SKM-1 treated with dmso at 0.1 percent for 144 hours (cell line): ENCODE measurements around the gene RUNDC3A.

Experiments
- DNase-seq: peaks from one replicate; lab custom pipeline; 2025; ENCODE audit not compliant: unreplicated experiment; lab: John Stamatoyannopoulos, UW

Gene RUNDC3A

GRCh38 chr17:44308320-44308818, at the start of gene RUNDC3A:
Gene RUNDC3A (plus strand): TSS chr17:44308601. CDS start chr17:44308833, 232 bp downstream.
- DNase-seq = no peak

- DNase-seq = no peak
Measured at GRCh38 chr17:44258811-44259351, 49.5 kb upstream of the RUNDC3A start.

- DNase-seq = no peak
Measured at GRCh38 chr17:44260296-44260695, 48.1 kb upstream of the RUNDC3A start.

GRCh38 chr17:44262654-44263225, 45.7 kb upstream of the RUNDC3A start:
- DNase-seq = no peak

GRCh38 chr17:44263345-44263902, 45.0 kb upstream of the RUNDC3A start:
- no peak for DNase-seq

GRCh38 chr17:44266402-44267164, 41.8 kb upstream of the RUNDC3A start:
- DNase-seq = no peak

- no peak for DNase-seq
Measured at GRCh38 chr17:44267165-44267455, 41.3 kb upstream of the RUNDC3A start.

- no peak for DNase-seq
Measured at GRCh38 chr17:44267818-44268490, 40.4 kb upstream of the RUNDC3A start, which contains the start of gene SLC4A1. Gene SLC4A1 (minus strand): TSS chr17:44268135. CDS start chr17:44262866, 5,269 bp downstream.

GRCh38 chr17:44268709-44269534, 39.5 kb upstream of the RUNDC3A start:
- DNase-seq = no peak

GRCh38 chr17:44269535-44270240, 38.7 kb upstream of the RUNDC3A start:
- DNase-seq = no peak

- DNase-seq = no peak
Measured at GRCh38 chr17:44272321-44272951, 36.0 kb upstream of the RUNDC3A start.

GRCh38 chr17:44272954-44273353, 35.4 kb upstream of the RUNDC3A start:
- DNase-seq = no peak

- DNase-seq = no peak
Measured at GRCh38 chr17:44273607-44274006, 34.8 kb upstream of the RUNDC3A start.

- no peak for DNase-seq
Measured at GRCh38 chr17:44277976-44278375, 30.4 kb upstream of the RUNDC3A start.

- peak; percentile 57 for DNase-seq
Measured at GRCh38 chr17:44279346-44279665, 29.1 kb upstream of the RUNDC3A start.

- DNase-seq = peak; percentile 74
Measured at GRCh38 chr17:44279666-44280391, 28.6 kb upstream of the RUNDC3A start.

- no peak for DNase-seq
Measured at GRCh38 chr17:44280392-44280937, 27.9 kb upstream of the RUNDC3A start.

GRCh38 chr17:44281570-44281969, 26.8 kb upstream of the RUNDC3A start:
- DNase-seq = no peak

GRCh38 chr17:44282264-44282663, 26.1 kb upstream of the RUNDC3A start:
- DNase-seq = no peak
